Measurements from ENCODE around the gene SOX13.

SOX13 gene

DNA sequence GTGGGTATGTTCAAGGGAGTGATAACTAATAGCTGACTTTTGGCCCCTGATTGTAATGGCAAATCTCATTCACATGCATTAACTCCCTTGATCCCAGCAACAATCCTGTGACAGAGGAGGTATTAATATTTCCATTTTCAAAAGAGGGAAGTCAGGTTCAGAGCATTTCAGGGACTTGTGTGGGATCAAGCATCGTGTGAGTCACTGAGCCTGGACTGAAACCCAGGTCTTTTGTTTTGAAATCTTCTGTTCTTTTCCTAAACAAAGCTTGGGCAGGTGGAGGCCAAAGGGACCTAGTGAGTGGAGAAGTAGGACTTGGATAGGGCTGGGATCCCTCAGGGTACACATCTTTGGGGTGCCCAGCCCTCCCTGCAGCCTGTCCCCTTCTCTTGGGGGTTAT is 41.0 kb downstream of the SOX13 start:
- Histone ChIP-seq H3K4me3 (ENCODE audit: low read length) (no peak overlapping the region), H3K9ac (ENCODE audit: low read length) (no peak overlapping the region), H3K36me3 (ENCODE audit: control insufficient read depth, low read depth, low read length) (peaks cover 37% of the 10 kb centered on the region), H3K27ac (ENCODE audit: low read length) (no peak overlapping the region), H3K9me3 (ENCODE audit: control insufficient read depth, low read depth, low read length) (no peaks in the 10 kb centered on the region), H3K4me1 (ENCODE audit: control insufficient read depth, low read depth, low read length) (peaks cover 19% of the 10 kb centered on the region), H3K27me3 (ENCODE audit: control insufficient read depth, insufficient read depth, low read length) (no peaks in the 10 kb centered on the region)

- no peaks in the 10 kb centered on the region for H3K9me3 ChIP-seq (ENCODE audit: control insufficient read depth, low read depth, low read length)
- H3K27me3 ChIP-seq (ENCODE audit: control insufficient read depth, insufficient read depth, low read length): no peaks in the 10 kb centered on the region
- no peak overlapping the region for H3K9ac ChIP-seq (ENCODE audit: low read length)
- H3K36me3 ChIP-seq (ENCODE audit: control insufficient read depth, low read depth, low read length): peaks cover 44% of the 10 kb centered on the region
- H3K4me1 ChIP-seq (ENCODE audit: control insufficient read depth, low read depth, low read length): peaks cover 13% of the 10 kb centered on the region
- H3K27ac ChIP-seq (ENCODE audit: low read length): no peak overlapping the region
- H3K4me3 ChIP-seq (ENCODE audit: low read length): no peak overlapping the region
Observed at GRCh38 chr1:204114606-204115005, 41.7 kb downstream of the SOX13 start.

GRCh38 chr1:204115116-204115515 is 42.2 kb downstream of the SOX13 start:
- Histone ChIP-seq H3K4me1 (ENCODE audit: control insufficient read depth, low read depth, low read length) (peaks cover 13% of the 10 kb centered on the region), H3K36me3 (ENCODE audit: control insufficient read depth, low read depth, low read length) (peaks cover 49% of the 10 kb centered on the region), H3K4me3 (ENCODE audit: low read length) (no peak overlapping the region)

DNA sequence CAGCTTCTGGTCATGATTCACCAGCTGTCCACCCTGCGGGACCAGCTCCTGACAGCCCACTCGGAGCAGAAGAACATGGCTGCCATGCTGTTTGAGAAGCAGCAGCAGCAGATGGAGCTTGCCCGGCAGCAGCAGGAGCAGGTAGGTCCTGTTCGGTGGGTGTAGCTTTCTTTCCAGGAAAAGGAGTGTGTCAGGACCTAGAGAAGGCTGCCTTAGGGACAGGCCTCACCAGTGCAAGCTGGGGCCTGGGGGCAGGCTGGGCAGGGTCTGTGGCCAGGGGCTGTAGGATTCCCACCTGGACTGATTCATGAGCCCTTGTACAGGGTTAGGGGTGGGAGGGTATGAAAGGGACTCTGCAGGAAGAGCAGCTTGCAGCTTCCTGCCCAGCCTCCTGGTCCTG is 43.6 kb downstream of the SOX13 start:
- H3K9ac ChIP-seq (ENCODE audit: low read length): no peak overlapping the region
- H3K4me1 ChIP-seq (ENCODE audit: control insufficient read depth, low read depth, low read length): peaks cover 4% of the 10 kb centered on the region
- H3K4me3 ChIP-seq (ENCODE audit: low read length): no peak overlapping the region
- H3K27me3 ChIP-seq (ENCODE audit: control insufficient read depth, insufficient read depth, low read length): no peaks in the 10 kb centered on the region
- H3K36me3 ChIP-seq (ENCODE audit: control insufficient read depth, low read depth, low read length): peaks cover 59% of the 10 kb centered on the region
- no peaks in the 10 kb centered on the region for H3K9me3 ChIP-seq (ENCODE audit: control insufficient read depth, low read depth, low read length)
- H3K27ac ChIP-seq (ENCODE audit: low read length): no peak overlapping the region

More at GRCh38 chr1:204115116-204115515, 42.2 kb downstream of the SOX13 start:
- no peaks in the 10 kb centered on the region for H3K9me3 ChIP-seq (ENCODE audit: control insufficient read depth, low read depth, low read length)
- no peak overlapping the region for H3K27ac ChIP-seq (ENCODE audit: low read length)
- no peaks in the 10 kb centered on the region for H3K27me3 ChIP-seq (ENCODE audit: control insufficient read depth, insufficient read depth, low read length)
- no peak overlapping the region for H3K9ac ChIP-seq (ENCODE audit: low read length)

GRCh38 chr1:204121840-204122555 is 49.1 kb downstream of the SOX13 start:
- no peaks in the 10 kb centered on the region for H3K27me3 ChIP-seq (ENCODE audit: control insufficient read depth, insufficient read depth, low read length)
- H3K4me3 ChIP-seq (ENCODE audit: low read length): no peak overlapping the region
- H3K4me1 ChIP-seq (ENCODE audit: control insufficient read depth, low read depth, low read length): no peaks in the 10 kb centered on the region
- H3K36me3 ChIP-seq (ENCODE audit: control insufficient read depth, low read depth, low read length): peaks cover 79% of the 10 kb centered on the region
- no peaks in the 10 kb centered on the region for H3K9me3 ChIP-seq (ENCODE audit: control insufficient read depth, low read depth, low read length)
- H3K9ac ChIP-seq (ENCODE audit: low read length): no peak overlapping the region
- H3K27ac ChIP-seq (ENCODE audit: low read length): no peak overlapping the region

DNA sequence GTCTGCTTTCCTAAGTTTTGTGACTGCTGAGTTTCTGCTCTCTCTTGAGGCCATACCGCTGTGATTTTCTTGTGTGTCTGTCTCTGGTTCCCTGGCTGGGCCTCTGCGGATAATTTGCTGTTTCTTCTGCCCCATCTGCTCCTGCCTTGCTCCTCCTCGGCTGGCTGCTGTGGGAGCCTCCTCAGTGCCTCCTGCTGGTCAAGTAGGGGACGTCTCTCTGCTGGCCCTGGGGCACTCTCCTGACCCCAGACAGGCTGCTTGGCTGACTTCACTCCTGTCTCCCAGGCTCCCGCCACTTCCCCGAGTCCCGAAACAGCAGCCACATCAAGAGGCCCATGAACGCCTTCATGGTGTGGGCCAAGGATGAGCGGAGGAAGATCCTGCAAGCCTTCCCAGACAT is 50.5 kb downstream of the SOX13 start:
- peaks cover 68% of the 10 kb centered on the region for H3K36me3 ChIP-seq (ENCODE audit: control insufficient read depth, low read depth, low read length)
- H3K27ac ChIP-seq (ENCODE audit: low read length): no peak overlapping the region

GRCh38 chr1:204124639-204125038 is 51.7 kb downstream of the SOX13 start:
- H3K27me3 ChIP-seq (ENCODE audit: control insufficient read depth, insufficient read depth, low read length): no peaks in the 10 kb centered on the region
- H3K4me3 ChIP-seq (ENCODE audit: low read length): no peak overlapping the region
- H3K36me3 ChIP-seq (ENCODE audit: control insufficient read depth, low read depth, low read length): peaks cover 56% of the 10 kb centered on the region
- no peak overlapping the region for H3K9ac ChIP-seq (ENCODE audit: low read length)
- H3K4me1 ChIP-seq (ENCODE audit: control insufficient read depth, low read depth, low read length): peaks cover 10% of the 10 kb centered on the region
- no peak overlapping the region for H3K27ac ChIP-seq (ENCODE audit: low read length)
- no peaks in the 10 kb centered on the region for H3K9me3 ChIP-seq (ENCODE audit: control insufficient read depth, low read depth, low read length)

More for the DNA sequence above, 50.5 kb downstream of the SOX13 start:
- H3K9ac ChIP-seq (ENCODE audit: low read length): no peak overlapping the region
- no peaks in the 10 kb centered on the region for H3K27me3 ChIP-seq (ENCODE audit: control insufficient read depth, insufficient read depth, low read length)
- no peaks in the 10 kb centered on the region for H3K4me1 ChIP-seq (ENCODE audit: control insufficient read depth, low read depth, low read length)
- no peak overlapping the region for H3K4me3 ChIP-seq (ENCODE audit: low read length)
- H3K9me3 ChIP-seq (ENCODE audit: control insufficient read depth, low read depth, low read length): no peaks in the 10 kb centered on the region

GRCh38 chr1:204125759-204126351 is 52.9 kb downstream of the SOX13 start:
- peaks cover 45% of the 10 kb centered on the region for H3K36me3 ChIP-seq (ENCODE audit: control insufficient read depth, low read depth, low read length)
- no peak overlapping the region for H3K9ac ChIP-seq (ENCODE audit: low read length)
- H3K4me1 ChIP-seq (ENCODE audit: control insufficient read depth, low read depth, low read length): peaks cover 11% of the 10 kb centered on the region
- no peaks in the 10 kb centered on the region for H3K27me3 ChIP-seq (ENCODE audit: control insufficient read depth, insufficient read depth, low read length)
- no peaks in the 10 kb centered on the region for H3K9me3 ChIP-seq (ENCODE audit: control insufficient read depth, low read depth, low read length)
- no peak overlapping the region for H3K27ac ChIP-seq (ENCODE audit: low read length)
- H3K4me3 ChIP-seq (ENCODE audit: low read length): no peak overlapping the region

DNA sequence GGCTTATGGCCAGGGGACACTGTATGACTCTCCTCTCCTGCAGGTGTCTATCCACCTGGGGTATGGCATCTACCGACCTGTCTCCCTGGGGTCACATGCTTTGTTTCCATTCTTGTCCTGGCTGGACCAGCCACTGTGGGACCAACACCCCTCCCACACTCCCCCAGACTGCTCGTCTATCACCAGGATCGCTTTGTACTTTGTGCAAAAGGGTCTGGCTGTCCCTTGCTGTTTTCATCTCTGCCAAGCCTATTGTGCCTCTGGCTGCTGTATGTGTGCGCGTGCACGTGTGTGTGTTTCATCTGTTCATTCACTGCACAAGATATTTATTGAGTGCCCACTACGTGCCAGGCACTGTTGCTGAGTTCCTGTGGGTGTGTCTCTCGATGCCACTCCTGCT is 53.5 kb downstream of the SOX13 start:
- no peak overlapping the region for H3K4me3 ChIP-seq (ENCODE audit: low read length)
- H3K9ac ChIP-seq (ENCODE audit: low read length): no peak overlapping the region
- no peaks in the 10 kb centered on the region for H3K9me3 ChIP-seq (ENCODE audit: control insufficient read depth, low read depth, low read length)
- H3K4me1 ChIP-seq (ENCODE audit: control insufficient read depth, low read depth, low read length): peaks cover 16% of the 10 kb centered on the region
- H3K27me3 ChIP-seq (ENCODE audit: control insufficient read depth, insufficient read depth, low read length): no peaks in the 10 kb centered on the region
- H3K27ac ChIP-seq (ENCODE audit: low read length): no peak overlapping the region
- peaks cover 42% of the 10 kb centered on the region for H3K36me3 ChIP-seq (ENCODE audit: control insufficient read depth, low read depth, low read length)

- peaks cover 16% of the 10 kb centered on the region for H3K4me1 ChIP-seq (ENCODE audit: control insufficient read depth, low read depth, low read length)
- peaks cover 39% of the 10 kb centered on the region for H3K36me3 ChIP-seq (ENCODE audit: control insufficient read depth, low read depth, low read length)
- no peaks in the 10 kb centered on the region for H3K27me3 ChIP-seq (ENCODE audit: control insufficient read depth, insufficient read depth, low read length)
- H3K27ac ChIP-seq (ENCODE audit: low read length): no peak overlapping the region
- no peak overlapping the region for H3K9ac ChIP-seq (ENCODE audit: low read length)
- no peaks in the 10 kb centered on the region for H3K9me3 ChIP-seq (ENCODE audit: control insufficient read depth, low read depth, low read length)
- H3K4me3 ChIP-seq (ENCODE audit: low read length): no peak overlapping the region
Observed at GRCh38 chr1:204126956-204127355, 54.0 kb downstream of the SOX13 start.

DNA sequence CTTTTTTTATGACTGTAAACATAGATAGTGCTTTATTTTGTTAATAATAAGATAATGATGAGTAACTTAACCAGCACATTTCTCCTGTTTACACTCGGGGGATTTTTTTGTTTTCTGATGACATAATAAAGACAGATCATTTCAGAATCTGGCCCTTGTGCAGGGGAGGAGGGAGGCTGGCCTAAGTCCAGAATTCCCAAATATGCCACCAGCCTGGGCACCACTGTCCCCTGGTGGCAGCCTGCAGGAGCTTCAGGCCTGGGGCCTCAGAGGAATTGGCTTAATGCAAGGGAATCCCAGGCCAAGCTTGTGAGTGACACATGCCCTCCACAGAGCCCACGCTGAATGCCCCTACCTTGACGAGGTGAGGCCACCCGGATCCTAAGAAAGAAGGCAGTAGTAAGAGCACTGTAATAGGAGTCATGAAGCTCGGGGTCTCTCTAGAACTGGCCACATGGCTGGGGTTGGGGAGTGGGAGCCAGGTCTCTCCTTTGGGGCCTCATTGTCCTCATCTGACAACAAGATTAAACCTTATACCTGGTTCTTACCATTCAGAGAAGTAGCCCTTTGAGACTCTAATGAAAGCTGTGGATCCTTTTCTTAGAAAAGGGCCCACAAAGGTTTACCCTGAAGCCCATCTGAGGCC is 54.8 kb downstream of the SOX13 start:
- H3K27ac ChIP-seq (ENCODE audit: low read length): no peak overlapping the region
- no peak overlapping the region for H3K9ac ChIP-seq (ENCODE audit: low read length)
- no peaks in the 10 kb centered on the region for H3K9me3 ChIP-seq (ENCODE audit: control insufficient read depth, low read depth, low read length)
- peaks cover 16% of the 10 kb centered on the region for H3K4me1 ChIP-seq (ENCODE audit: control insufficient read depth, low read depth, low read length)
- no peak overlapping the region for H3K4me3 ChIP-seq (ENCODE audit: low read length)
- no peaks in the 10 kb centered on the region for H3K27me3 ChIP-seq (ENCODE audit: control insufficient read depth, insufficient read depth, low read length)
- H3K36me3 ChIP-seq (ENCODE audit: control insufficient read depth, low read depth, low read length): peaks cover 31% of the 10 kb centered on the region
